HepG2 (cell line): ENCODE measurements around the gene TTC39C. TPM values are rescaled to one million over a fixed set of nuclear protein-coding genes. Genes with fewer than 3 reads are reported as not detected.

Experiments
- DMAP1 ChIP-seq: IDR thresholded peaks from 2 replicates; pipeline ENCODE4 v1.6.1; 2016
- HDAC2 ChIP-seq: sonication (generic); formaldehyde crosslinking; IDR thresholded peaks from 2 replicates; pipeline ENCODE4 v1.4.0; 2020; ENCODE audit warnings: missing genetic modification reagents
- HMG20A ChIP-seq: IDR thresholded peaks from 2 replicates; pipeline ENCODE4 v1.6.1; 2016; ENCODE audit warnings: borderline replicate concordance
- MAFK ChIP-seq, 2 experiments: IDR thresholded peaks in 1 of 2; conservative IDR thresholded peaks in 1 of 2; 2 replicates each; pipeline ENCODE4 v1.6.1; 2011; ENCODE audit warnings: improper control_type of control experiment in 2 of 2, low read length in 2 of 2
- PTBP1 ChIP-seq: fragments of 200-400 bp; formaldehyde crosslinking; IDR thresholded peaks from 2 replicates; pipeline ENCODE4 v1.6.1; 2018; ENCODE audit warnings: low read length, low read depth; ENCODE audit not compliant: poor library complexity, severe bottlenecking
- SUZ12 ChIP-seq: fragments of 150-350 bp; IDR thresholded peaks from 2 replicates; pipeline ENCODE4 v1.6.1; 2014; ENCODE audit warnings: low read depth, low read length
- TCF7L2 ChIP-seq: IDR thresholded peaks from 2 replicates; pipeline ENCODE4 v1.6.1; 2011; ENCODE audit warnings: mild to moderate bottlenecking, low read depth, low read length, moderate library complexity
- ZFP41 ChIP-seq: sonication (generic); formaldehyde crosslinking; IDR thresholded peaks from 2 replicates; pipeline ENCODE4 v1.4.0; 2020; ENCODE audit warnings: mild to moderate bottlenecking, missing genetic modification reagents, borderline replicate concordance
- ZFP62 ChIP-seq: sonication (generic); formaldehyde crosslinking; IDR thresholded peaks from 2 replicates; pipeline ENCODE4 v1.4.0; 2020; ENCODE audit warnings: missing genetic modification reagents
- ZNF232 ChIP-seq: sonication (generic); formaldehyde crosslinking; IDR thresholded peaks from 2 replicates; pipeline ENCODE4 v1.4.0; 2020; ENCODE audit warnings: missing genetic modification reagents, borderline replicate concordance
- ZNF451 ChIP-seq: sonication (generic); formaldehyde crosslinking; IDR thresholded peaks from 2 replicates; pipeline ENCODE4 v1.5.0; 2020; ENCODE audit warnings: mild to moderate bottlenecking, missing genetic modification reagents
- ZNF569 ChIP-seq: sonication (generic); formaldehyde crosslinking; IDR thresholded peaks from 2 replicates; pipeline ENCODE4 v1.5.0; 2020; ENCODE audit warnings: mild to moderate bottlenecking, missing genetic modification reagents, moderate library complexity, borderline replicate concordance
- ZNF749 ChIP-seq: sonication (generic); formaldehyde crosslinking; IDR thresholded peaks from 2 replicates; pipeline ENCODE4 v1.8.0; 2022; ENCODE audit warnings: mild to moderate bottlenecking, missing genetic modification reagents, moderate library complexity, borderline replicate concordance
- ZNF883 ChIP-seq: sonication (generic); formaldehyde crosslinking; IDR thresholded peaks from 2 replicates; pipeline ENCODE4 v1.5.1; 2020; ENCODE audit warnings: mild to moderate bottlenecking, missing genetic modification reagents; ENCODE audit errors: not compliant biosample characterization
- polyA plus RNA-seq, 8 experiments: library from polyadenylated mRNA; depleted of rRNA in 3 of 8; stranded (reverse) in 7 of 8; unstranded in 1 of 8; fragments of >200 nt; fragmentation: Illumina TruSeq in 4 of 8; extraction: Trizol in 4 of 8; gene quantifications; 2 replicates each; pipeline versions ENCODE4 v1.2.1 to v1.2.3, GENCODE V29; 2011 to 2016; ENCODE audit warnings: low read depth in 4 of 8, missing spikeins in 1 of 8, mixed read lengths in 1 of 8; ENCODE audit not compliant: insufficient read depth in 1 of 8
- total RNA-seq, 5 experiments: library from RNA; depleted of rRNA; stranded (reverse); fragments of >200 nt; fragmentation: Illumina TruSeq; extraction: Trizol; gene quantifications; 2 replicates each; pipeline ENCODE4 v1.2.3, GENCODE V29; 2016; ENCODE audit warnings: low read depth in 1 of 5
- TF ChIP-seq, protein P1 (sequence below): sonication (generic); formaldehyde crosslinking; IDR thresholded peaks from 2 replicates; pipeline ENCODE4 v1.8.0; 2022; ENCODE audit warnings: mild to moderate bottlenecking, missing genetic modification reagents, moderate library complexity
- TF ChIP-seq, protein P2 (sequence below): sonication (generic); formaldehyde crosslinking; IDR thresholded peaks from 2 replicates; pipeline ENCODE4 v1.4.0; 2020; ENCODE audit warnings: mild to moderate bottlenecking, low read depth, missing genetic modification reagents
- TF ChIP-seq, protein P3 (sequence below): sonication (generic); formaldehyde crosslinking; IDR thresholded peaks from 2 replicates; pipeline ENCODE4 v1.4.0; 2020; ENCODE audit warnings: mild to moderate bottlenecking, missing genetic modification reagents
- TF ChIP-seq, protein P4 (sequence below): sonication (generic); formaldehyde crosslinking; IDR thresholded peaks from 2 replicates; pipeline ENCODE4 v1.8.0; 2022; ENCODE audit warnings: mild to moderate bottlenecking, missing genetic modification reagents

TTC39C gene
- total and polyA plus RNA-seq, 2 of the 13 experiments (the other 11 are each of a cell fraction or from before 2014, with no cell fraction given) = 19.1 to 25.9 TPM

DNA sequence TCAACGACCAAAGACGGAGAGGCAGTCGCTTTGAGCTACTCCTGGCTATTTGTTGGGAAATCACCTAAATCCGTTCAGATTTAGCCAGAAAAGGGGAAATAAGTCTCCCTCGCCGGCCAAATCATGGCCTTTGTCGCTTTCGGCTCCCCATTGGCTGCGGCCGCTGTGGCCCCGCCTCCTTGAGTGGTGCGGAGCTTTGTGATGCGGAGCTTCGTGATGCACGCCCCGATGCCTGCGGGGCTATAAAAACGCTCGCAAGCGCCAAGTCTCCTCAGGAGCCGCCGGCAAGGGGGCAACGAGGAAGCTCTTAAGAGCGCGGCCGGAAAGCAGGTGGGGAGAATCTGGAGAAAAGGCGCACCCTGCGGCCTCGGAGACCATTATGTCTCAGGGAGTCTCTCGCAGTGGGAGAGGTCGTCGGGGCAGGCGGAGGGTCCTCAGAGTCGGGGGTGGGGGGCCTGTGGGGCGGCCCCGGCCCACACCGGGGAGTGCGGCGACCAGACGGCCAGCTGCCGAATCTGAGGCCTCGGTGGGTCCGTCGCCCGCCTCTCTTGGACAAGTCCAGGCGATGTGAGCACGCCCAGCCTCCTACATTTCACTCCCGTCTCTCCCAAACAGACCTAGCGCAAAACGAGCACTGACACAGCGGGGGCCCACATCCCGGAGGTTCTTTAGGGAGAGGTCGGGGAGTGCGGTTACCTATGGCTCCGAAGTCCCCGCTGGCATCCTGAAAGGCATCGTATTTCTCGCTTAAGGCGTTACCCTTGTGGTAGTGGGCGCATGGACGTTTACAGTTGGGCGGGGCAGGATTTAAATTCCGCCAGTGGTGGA, 124.4 kb downstream of the TTC39C start, which contains the start of gene CABYR (continued):
- TF ChIP-seq, protein P1, sequence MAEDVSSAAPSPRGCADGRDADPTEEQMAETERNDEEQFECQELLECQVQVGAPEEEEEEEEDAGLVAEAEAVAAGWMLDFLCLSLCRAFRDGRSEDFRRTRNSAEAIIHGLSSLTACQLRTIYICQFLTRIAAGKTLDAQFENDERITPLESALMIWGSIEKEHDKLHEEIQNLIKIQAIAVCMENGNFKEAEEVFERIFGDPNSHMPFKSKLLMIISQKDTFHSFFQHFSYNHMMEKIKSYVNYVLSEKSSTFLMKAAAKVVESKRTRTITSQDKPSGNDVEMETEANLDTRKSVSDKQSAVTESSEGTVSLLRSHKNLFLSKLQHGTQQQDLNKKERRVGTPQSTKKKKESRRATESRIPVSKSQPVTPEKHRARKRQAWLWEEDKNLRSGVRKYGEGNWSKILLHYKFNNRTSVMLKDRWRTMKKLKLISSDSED (CRISPR knock-in tag) = no peak
- TF ChIP-seq ZNF451 (CRISPR knock-in tag) (no peak), ZFP41 (CRISPR knock-in tag) (no peak), SUZ12 (no peak), HMG20A (no peak), HDAC2 (CRISPR knock-in tag) (no peak), MAFK (conservative IDR thresholded peaks at IDR 0.05 in 1 of 2, IDR thresholded peaks at IDR 0.05 in 1 of 2; ENCODE audit: low read length in 2 of 2) (no peak), ZNF883 (no peak), ZNF232 (CRISPR knock-in tag) (no peak), TCF7L2 (no peak), ZFP62 (CRISPR knock-in tag) (no peak), DMAP1 (no peak), ZNF569 (CRISPR knock-in tag) (no peak), ZNF749 (CRISPR knock-in tag) (no peak), PTBP1 (no peak)
- TF ChIP-seq, protein P2, sequence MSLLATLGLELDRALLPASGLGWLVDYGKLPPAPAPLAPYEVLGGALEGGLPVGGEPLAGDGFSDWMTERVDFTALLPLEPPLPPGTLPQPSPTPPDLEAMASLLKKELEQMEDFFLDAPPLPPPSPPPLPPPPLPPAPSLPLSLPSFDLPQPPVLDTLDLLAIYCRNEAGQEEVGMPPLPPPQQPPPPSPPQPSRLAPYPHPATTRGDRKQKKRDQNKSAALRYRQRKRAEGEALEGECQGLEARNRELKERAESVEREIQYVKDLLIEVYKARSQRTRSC (CRISPR knock-in tag) = no peak
- TF ChIP-seq, protein P3, sequence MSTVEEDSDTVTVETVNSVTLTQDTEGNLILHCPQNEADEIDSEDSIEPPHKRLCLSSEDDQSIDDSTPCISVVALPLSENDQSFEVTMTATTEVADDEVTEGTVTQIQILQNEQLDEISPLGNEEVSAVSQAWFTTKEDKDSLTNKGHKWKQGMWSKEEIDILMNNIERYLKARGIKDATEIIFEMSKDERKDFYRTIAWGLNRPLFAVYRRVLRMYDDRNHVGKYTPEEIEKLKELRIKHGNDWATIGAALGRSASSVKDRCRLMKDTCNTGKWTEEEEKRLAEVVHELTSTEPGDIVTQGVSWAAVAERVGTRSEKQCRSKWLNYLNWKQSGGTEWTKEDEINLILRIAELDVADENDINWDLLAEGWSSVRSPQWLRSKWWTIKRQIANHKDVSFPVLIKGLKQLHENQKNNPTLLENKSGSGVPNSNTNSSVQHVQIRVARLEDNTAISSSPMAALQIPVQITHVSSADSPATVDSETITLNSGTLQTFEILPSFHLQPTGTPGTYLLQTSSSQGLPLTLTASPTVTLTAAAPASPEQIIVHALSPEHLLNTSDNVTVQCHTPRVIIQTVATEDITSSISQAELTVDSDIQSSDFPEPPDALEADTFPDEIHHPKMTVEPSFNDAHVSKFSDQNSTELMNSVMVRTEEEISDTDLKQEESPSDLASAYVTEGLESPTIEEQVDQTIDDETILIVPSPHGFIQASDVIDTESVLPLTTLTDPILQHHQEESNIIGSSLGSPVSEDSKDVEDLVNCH (CRISPR knock-in tag) = no peak
- TF ChIP-seq, protein P4, sequence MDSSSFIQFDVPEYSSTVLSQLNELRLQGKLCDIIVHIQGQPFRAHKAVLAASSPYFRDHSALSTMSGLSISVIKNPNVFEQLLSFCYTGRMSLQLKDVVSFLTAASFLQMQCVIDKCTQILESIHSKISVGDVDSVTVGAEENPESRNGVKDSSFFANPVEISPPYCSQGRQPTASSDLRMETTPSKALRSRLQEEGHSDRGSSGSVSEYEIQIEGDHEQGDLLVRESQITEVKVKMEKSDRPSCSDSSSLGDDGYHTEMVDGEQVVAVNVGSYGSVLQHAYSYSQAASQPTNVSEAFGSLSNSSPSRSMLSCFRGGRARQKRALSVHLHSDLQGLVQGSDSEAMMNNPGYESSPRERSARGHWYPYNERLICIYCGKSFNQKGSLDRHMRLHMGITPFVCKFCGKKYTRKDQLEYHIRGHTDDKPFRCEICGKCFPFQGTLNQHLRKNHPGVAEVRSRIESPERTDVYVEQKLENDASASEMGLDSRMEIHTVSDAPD (CRISPR knock-in tag) = no peak
